Smooth muscle cell of the umbilical artery (primary cell): ENCODE data around the gene TRMT10A. TPM values are rescaled to one million over a fixed set of nuclear protein-coding genes. Genes with fewer than 3 reads are reported as not detected.

Experiments
- total RNA-seq: library from RNA; depleted of rRNA; stranded (reverse); fragments of >200 nt; gene quantifications from 2 replicates; pipeline ENCODE4 v1.2.3, GENCODE V29; 2014

Gene TRMT10A
- total RNA-seq = 6.2 and 6.5 TPM in 2 replicates

GRCh38 chr4:99563310-99564186, at the start of gene TRMT10A:
TRMT10A (minus strand) TSS chr4:99564039; CDS start chr4:99559338, 4,701 bp downstream.

DNA sequence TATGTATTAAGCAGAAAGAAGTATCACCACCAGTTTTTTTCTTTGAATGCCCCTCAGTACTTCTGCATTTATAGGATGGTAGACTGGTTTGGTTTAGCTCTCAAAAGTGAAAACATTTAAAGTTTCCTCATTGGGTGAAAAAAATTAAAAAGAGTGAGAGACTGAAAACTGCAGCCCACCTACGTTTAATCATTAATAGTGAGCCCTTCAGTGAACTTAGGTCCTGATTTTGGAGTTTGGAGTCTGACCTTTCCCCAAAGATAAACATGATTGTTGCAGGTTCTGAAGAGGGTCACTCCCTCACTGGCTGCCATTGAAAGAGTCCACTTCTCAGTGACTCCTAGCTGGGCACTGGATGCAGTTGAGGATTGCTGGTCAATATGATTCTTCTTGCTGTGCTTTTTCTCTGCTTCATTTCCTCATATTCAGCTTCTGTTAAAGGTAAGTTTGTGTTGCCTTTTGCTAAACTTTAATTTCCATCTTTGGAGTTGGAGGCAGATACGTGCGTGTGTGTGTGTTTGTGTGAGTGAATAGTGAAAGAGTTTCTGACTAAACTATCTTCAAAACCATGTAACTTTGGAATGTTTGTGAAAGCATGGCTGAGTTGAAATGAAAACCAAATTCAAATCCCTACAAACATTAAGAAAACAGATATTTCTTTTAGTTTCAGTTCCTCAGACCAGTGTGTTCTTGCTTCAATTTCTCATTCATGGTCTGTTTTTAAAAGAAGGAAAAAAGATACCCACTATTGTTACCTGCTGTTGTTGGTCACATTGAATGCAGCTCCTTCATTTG, 10.9 kb upstream of the TRMT10A start, which contains the start of gene MTTP:
MTTP (plus strand) TSS at position 295 of the 795 bp plus-strand sequence; CDS start at position 381, 86 bp downstream.

GRCh38 chr4:99510721-99511120, 53.1 kb downstream of the TRMT10A start, which contains the start of gene C4orf17:
C4orf17 (plus strand) TSS chr4:99511021; CDS start chr4:99513082, 2,061 bp downstream.

Other genes starting within 250 kb of the TRMT10A start
- 0.09 and 0.30 TPM in 2 replicates for gene ADH1B, start 242.6 kb downstream of the TRMT10A start, total RNA-seq
- gene ADH1C, start 211.3 kb downstream of the TRMT10A start, total RNA-seq = not detected in 2 replicates
- not detected in 2 replicates for gene ADH7, start 128.7 kb downstream of the TRMT10A start, total RNA-seq
- gene C4orf17, start 53.0 kb downstream of the TRMT10A start, total RNA-seq = not detected in 2 replicates
- gene MTTP, start 10.8 kb upstream of the TRMT10A start, total RNA-seq = 0.09 and 0.30 TPM in 2 replicates
- under 0.01 TPM in 1 of 2 replicates, not detected in the other for gene C4orf54, start 93.8 kb upstream of the TRMT10A start, total RNA-seq